H54 (cell line): ENCODE results near the gene NOTCH3.

ENCODE experiments used
- DNase-seq: peaks from one replicate; pipeline ENCODE4 v3.0.0; 2011; ENCODE audit warnings: low spot score, mixed read lengths; ENCODE audit not compliant: insufficient read length
- FAIRE-seq: peaks from 3 replicates; lab custom pipeline; 2011; peaks lifted over from hg19 to GRCh38; lab: Jason Lieb, UNC
- POLR2A ChIP-seq: IDR thresholded peaks from 2 replicates; pipeline ENCODE4 v1.6.1; 2011; ENCODE audit warnings: low read depth, mild to moderate bottlenecking, low read length

The NOTCH3 gene

GRCh38 chr19:15123031-15123890 is 77.5 kb downstream of the NOTCH3 start:
- FAIRE-seq (no peak), DNase-seq (no peak)
- no peak for TF ChIP-seq POLR2A

GRCh38 chr19:15122331-15123030 is 78.3 kb downstream of the NOTCH3 start:
- TF ChIP-seq POLR2A = no peak
- FAIRE-seq (no peak), DNase-seq (no peak)

GRCh38 chr19:15120135-15121026 is 80.4 kb downstream of the NOTCH3 start:
- DNase-seq (no peak), FAIRE-seq (no peak)
- TF ChIP-seq POLR2A = no peak

- no peak for TF ChIP-seq POLR2A
- FAIRE-seq = no peak
These were observed 81.9 kb downstream of the NOTCH3 start for GRCh38 chr19:15118789-15119494.

GRCh38 chr19:15118248-15118647 is 82.5 kb downstream of the NOTCH3 start:
- DNase-seq (no peak), FAIRE-seq (no peak)
- TF ChIP-seq POLR2A = no peak

More at GRCh38 chr19:15118789-15119494, 81.9 kb downstream of the NOTCH3 start:
- DNase-seq = no peak

- DNase-seq (no peak), FAIRE-seq (no peak)
- no peak for TF ChIP-seq POLR2A
These were observed 83.9 kb downstream of the NOTCH3 start for GRCh38 chr19:15116856-15117255.

GRCh38 chr19:15115762-15116615 is 84.8 kb downstream of the NOTCH3 start:
- TF ChIP-seq POLR2A = no peak
- DNase-seq (no peak), FAIRE-seq (no peak)

- FAIRE-seq (no peak), DNase-seq (no peak)
- TF ChIP-seq POLR2A = no peak
These were observed 85.7 kb downstream of the NOTCH3 start for GRCh38 chr19:15115080-15115479.

- FAIRE-seq (peak; percentile 61), DNase-seq (peak; percentile 86)
- no peak for TF ChIP-seq POLR2A
These were observed 86.6 kb downstream of the NOTCH3 start for GRCh38 chr19:15114153-15114540.

GRCh38 chr19:15113245-15114152 is 87.3 kb downstream of the NOTCH3 start:
- FAIRE-seq (no peak), DNase-seq (no peak)
- no peak for TF ChIP-seq POLR2A

GRCh38 chr19:15112385-15112784 is 88.4 kb downstream of the NOTCH3 start:
- FAIRE-seq = no peak
- no peak for TF ChIP-seq POLR2A
- no peak for DNase-seq
